ENCODE data around the gene POLN.

Gene POLN

DNA sequence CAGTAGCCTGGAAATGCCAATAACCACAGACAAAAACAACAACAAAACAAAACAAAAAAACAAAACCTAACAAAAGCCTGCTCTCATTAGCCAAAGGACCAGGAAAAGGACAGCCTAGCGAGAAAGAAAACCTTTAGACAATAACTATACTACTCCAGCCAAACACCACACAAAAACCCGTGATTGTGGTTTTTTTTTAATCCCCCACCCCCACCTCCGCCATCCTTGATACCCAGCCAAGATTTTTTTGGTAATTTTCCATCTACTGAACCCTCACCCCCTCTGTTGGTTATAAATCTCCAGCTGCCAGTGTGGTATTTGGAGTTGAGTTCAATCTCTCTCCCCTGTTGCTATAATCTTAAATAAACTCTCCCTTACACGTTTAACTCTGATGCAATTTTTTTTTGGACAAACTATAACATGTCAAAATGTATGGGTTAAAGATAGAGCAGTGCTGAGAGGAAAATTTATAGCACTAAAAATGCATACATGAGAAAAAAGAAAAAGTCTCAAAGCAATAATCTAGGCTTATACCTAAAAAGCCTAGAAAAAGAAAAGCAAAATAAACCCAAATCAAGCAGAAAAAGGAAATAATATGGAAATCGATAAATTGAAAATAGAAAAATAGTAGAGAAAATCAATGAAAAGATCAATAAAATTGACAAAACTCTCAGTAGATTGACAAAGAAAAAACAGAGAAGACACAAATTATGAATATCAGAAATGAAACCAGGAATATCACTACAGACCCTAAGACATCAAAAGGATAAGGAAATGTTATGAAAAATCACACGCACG is 99.1 kb downstream of the POLN start:
- Histone ChIP-seq H3K4me1 (ENCODE audit: insufficient read depth, poor library complexity, severe bottlenecking) (no peaks in the 10 kb centered on the region), H3K4me3 (ENCODE audit: severe bottlenecking) (no peak overlapping the region), H3K9me3 (ENCODE audit: severe bottlenecking) (no peaks in the 10 kb centered on the region), H3K36me3 (ENCODE audit: low read depth) (no peaks in the 10 kb centered on the region), H3K27ac (ENCODE audit: poor library complexity, severe bottlenecking) (no peak overlapping the region), H3K27me3 (ENCODE audit: insufficient read depth, poor library complexity, severe bottlenecking) (no peaks in the 10 kb centered on the region)
- DNase-seq (ENCODE audit: low spot score) (no peak), ATAC-seq (ENCODE audit: low read depth) (no peak)
- no peak for TF ChIP-seq CTCF (IDR thresholded peaks at IDR 0.05; ENCODE audit: poor library complexity, severe bottlenecking)

GRCh38 chr4:2141762-2142451 is 100.0 kb downstream of the POLN start:
- Histone ChIP-seq H3K27ac (ENCODE audit: poor library complexity, severe bottlenecking) (no peak overlapping the region), H3K36me3 (ENCODE audit: low read depth) (no peaks in the 10 kb centered on the region), H3K27me3 (ENCODE audit: insufficient read depth, poor library complexity, severe bottlenecking) (no peaks in the 10 kb centered on the region), H3K4me1 (ENCODE audit: insufficient read depth, poor library complexity, severe bottlenecking) (no peaks in the 10 kb centered on the region), H3K4me3 (ENCODE audit: severe bottlenecking) (no peak overlapping the region), H3K9me3 (ENCODE audit: severe bottlenecking) (no peaks in the 10 kb centered on the region)
- no peak for DNase-seq (ENCODE audit: low spot score)
- no peak for ATAC-seq (ENCODE audit: low read depth)
- TF ChIP-seq CTCF (IDR thresholded peaks at IDR 0.05; ENCODE audit: poor library complexity, severe bottlenecking), result no peak

- Histone ChIP-seq H3K4me3 (ENCODE audit: severe bottlenecking) (no peak overlapping the region), H3K27ac (ENCODE audit: poor library complexity, severe bottlenecking) (no peak overlapping the region), H3K4me1 (ENCODE audit: insufficient read depth, poor library complexity, severe bottlenecking) (no peaks in the 10 kb centered on the region), H3K36me3 (ENCODE audit: low read depth) (no peaks in the 10 kb centered on the region), H3K27me3 (ENCODE audit: insufficient read depth, poor library complexity, severe bottlenecking) (no peaks in the 10 kb centered on the region), H3K9me3 (ENCODE audit: severe bottlenecking) (no peaks in the 10 kb centered on the region)
- ATAC-seq (ENCODE audit: low read depth) (no peak), DNase-seq (ENCODE audit: low spot score) (no peak)
- no peak for TF ChIP-seq CTCF (IDR thresholded peaks at IDR 0.05; ENCODE audit: poor library complexity, severe bottlenecking)
These were observed 100.7 kb downstream of the POLN start for GRCh38 chr4:2141022-2141761.

DNA sequence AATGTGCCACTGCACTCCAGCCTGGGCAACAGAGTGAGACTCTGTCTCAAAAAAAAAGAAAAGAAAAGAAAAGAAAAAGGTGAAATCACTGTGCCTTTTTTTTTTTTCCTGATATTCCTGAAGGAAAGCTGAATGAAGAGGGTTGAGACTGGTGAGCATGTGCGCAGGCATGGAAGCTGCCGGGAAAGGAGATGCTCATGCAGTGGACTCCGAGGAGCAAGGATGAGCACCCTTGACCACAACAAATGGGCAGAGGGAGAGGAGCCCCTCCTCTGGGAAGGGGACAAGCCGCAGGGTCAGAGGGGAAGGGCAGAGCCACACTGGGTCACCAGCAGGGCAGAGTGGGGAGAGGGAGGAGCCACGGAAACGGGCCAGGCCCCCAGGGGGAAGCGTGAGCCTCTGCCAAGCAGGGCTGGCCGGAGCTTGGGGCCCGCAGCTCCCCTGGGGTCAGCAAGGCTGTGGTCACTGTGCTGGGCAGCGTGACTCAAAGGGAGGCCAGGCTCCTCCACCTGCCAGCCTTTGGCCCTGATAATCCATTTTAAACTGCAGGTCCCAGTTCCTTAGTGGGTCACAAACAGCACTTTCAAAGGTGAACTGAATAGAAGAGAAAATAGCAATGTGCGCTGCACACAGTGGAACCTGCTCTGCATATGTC is 102.9 kb downstream of the POLN start:
- Histone ChIP-seq H3K4me1 (ENCODE audit: insufficient read depth, poor library complexity, severe bottlenecking) (no peaks in the 10 kb centered on the region), H3K36me3 (ENCODE audit: low read depth) (no peaks in the 10 kb centered on the region), H3K27me3 (ENCODE audit: insufficient read depth, poor library complexity, severe bottlenecking) (no peaks in the 10 kb centered on the region), H3K27ac (ENCODE audit: poor library complexity, severe bottlenecking) (no peak overlapping the region), H3K9me3 (ENCODE audit: severe bottlenecking) (no peaks in the 10 kb centered on the region), H3K4me3 (ENCODE audit: severe bottlenecking) (no peak overlapping the region)
- DNase-seq (ENCODE audit: low spot score) (no peak), ATAC-seq (ENCODE audit: low read depth) (no peak)
- no peak for TF ChIP-seq CTCF (IDR thresholded peaks at IDR 0.05; ENCODE audit: poor library complexity, severe bottlenecking)
